Activated CD4-positive, CD25-positive, alpha-beta regulatory T cell (primary cell): ENCODE results near the gene CARHSP1.
A peak's percentile ranks its signal among the peaks of the same experiment; 100 is the strongest.
"Not testable (repeated sequence)": the region's sequence is repeated elsewhere in the genome, so short reads cannot be mapped to it uniquely, and the experiment has no call there.

Experiments used
- DNase-seq, 4 experiments: peaks; one replicate each; lab custom pipeline; 2025; lab: John Stamatoyannopoulos, UW

CARHSP1 gene

DNA sequence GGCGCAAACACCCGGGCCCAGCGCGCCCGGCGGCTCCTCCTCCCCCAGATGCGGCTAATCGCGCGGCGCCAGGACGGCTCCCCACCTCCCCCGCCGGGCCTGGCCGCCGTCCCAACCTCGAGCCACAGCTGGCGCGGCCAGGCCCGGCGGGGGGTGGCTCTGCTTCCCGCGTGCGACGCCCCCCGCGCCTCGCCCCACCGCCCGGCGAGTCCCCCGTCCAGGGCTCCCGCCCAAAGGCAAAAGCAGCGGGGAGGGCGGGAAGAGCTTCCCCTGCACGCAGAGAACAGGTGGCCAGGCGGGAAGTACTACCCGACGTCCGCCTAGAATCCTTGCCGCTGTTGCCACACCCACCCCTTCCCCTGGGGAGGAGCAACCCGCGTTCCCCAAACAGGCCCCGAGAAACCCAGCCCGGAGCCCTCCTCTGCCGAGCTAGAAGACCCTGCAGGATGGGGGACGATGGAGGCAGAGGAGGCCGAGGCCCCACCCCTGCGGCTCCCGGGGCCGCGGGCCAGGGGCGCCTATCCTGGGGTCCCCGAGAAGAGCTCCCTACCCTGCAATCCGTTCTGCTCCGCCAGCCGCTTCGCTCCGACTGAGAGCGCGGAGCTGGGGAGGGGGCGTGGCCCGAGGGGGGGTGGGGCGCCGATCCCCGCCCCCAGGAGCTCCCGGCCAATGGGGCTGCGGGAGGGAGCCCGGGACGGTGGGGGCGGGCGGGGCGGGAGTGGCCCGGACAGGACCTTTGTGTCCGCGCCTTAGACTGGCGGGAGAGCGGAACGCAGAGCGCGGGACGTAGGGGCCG is at the start of gene CARHSP1:
TSS of gene CARHSP1 (minus strand) at position 591 of the 796 bp plus-strand sequence. CDS start 9,678 bp downstream, outside the sequence.
- DNase-seq = peak; percentile 50 to 76 (median 62)

DNA sequence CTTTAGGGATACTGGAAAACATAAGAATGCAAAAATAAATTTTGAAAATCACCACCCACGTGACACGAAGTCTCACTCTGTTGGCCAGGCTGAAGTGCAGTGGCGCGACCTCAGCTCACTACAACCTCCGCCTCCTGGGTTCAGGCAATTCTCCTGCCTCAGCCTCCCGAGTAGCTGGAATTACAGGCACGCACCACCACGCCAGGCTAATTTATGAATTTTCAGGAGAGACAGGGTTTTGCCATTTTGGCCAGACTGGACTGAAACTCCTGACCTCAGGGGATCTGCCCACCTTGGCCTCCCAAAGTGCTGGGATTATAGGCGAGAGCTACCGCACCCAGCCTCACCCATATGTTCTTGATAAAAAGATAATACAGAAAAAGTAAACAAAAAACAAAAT is 48.5 kb upstream of the CARHSP1 start:
- not testable (repeated sequence) for DNase-seq

DNA sequence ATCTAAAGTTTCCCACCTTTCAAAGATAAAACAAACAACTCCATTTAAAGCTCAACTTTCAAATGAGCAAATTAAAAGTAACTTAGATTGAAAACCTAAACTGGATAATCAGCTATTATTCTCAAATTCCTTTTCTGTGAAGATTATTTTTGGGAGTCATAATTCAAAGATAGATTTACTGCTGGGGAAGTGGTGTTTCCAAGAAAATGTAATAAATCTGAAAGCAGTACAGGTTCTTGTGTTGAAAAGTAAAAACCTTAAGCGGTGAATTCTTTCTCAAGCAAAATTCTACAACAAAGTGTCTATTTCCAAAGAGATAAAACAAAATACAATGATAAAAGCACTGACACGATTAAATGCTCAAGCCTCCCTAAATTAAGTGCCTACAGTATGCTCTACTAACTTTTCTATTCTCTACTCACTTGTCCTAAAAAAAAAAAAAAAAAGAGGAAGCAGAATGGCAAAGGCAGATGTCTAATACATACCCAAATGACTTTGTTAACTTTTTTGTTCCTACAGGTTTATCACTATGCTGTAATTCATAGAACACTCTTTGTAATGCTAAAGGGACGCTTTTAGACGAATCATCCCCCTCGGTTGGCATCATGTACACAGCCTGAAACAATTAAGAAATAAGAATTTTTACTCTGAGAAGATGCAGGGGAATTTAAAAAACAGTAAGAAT is 47.9 kb upstream of the CARHSP1 start:
- no peak for DNase-seq

DNA sequence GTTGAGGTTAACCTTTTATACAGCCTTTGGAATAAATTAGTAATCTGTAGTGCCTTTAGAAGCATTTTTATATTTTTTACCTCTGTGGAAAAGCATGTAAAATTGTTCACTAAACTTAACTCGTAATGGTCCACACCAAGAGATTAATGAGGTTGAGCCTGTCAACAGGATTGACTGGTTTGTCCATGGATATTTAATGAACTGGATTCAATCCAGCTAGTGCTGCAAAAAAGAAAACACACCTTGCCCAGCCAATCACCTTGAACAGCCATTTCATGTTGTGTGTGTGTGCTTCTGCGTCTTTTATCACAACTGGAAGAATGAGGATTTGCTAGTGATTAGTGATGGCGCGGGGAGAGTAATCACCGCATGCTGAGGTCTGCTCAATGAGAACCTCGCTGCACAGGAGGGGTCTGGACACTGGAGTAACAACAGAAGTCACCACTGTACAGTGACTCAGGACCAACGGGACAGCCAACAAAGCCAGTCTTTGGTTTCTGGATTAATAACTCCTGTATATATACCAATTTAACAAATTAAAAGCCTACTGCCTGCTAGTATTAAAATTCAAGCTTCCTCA is 47.0 kb upstream of the CARHSP1 start:
- DNase-seq = no peak

DNA sequence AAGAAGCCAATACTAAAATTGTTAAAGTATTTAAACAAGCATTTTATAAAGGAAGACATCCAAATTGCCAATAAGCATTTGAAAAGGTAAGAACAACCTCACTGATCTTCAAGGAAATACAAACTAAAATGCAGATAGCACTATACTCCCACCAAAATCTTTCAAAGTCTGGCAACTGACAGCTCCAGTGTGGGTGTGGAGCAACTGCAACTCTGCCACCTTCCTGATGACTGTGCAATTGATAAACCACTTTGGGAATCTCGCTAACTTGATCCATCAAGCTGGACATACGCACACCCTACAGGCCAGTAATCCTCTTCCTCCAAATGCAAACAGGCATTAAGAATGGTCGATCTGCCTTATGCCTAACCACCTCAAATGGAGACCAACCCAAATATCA is 45.3 kb upstream of the CARHSP1 start:
- DNase-seq = no peak

DNA sequence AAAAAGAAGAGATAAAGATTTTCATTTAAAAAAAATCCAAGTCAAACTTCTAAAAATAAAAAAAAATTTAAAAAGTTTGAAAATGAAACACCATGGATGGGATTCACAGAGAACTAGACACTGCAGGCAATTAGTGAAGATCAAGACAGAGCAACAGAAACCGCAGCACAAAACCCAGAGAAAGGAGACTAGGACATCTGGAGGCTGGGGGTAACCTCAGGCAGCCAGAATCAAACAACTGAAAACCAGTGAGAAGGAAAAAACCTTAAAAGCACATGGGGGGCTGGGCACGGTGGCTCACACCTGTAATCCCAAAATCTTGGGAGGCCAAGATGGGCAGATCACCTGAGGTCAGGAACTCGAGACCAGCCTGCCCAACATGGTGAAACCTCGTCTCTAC is 44.0 kb upstream of the CARHSP1 start:
- DNase-seq = no peak

DNA sequence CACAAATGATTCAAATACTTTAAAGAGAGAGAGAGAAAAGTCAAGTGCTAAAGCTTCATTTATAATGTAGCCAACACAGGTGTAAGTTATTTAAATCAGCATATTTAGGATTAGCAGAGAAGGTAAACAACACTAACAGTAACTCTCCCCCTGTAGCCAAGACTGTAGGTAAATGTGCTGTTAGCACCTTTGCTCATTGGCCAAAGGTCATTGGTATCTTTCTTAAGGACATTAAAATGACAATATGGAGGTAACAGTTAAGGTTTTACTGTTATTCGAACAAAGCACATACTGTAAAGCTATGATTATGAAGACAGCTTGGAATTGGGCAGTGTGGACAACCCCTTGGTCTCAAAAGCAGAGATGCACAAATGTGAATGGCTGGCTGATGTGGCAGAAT is 42.0 kb upstream of the CARHSP1 start:
- no peak for DNase-seq

DNA sequence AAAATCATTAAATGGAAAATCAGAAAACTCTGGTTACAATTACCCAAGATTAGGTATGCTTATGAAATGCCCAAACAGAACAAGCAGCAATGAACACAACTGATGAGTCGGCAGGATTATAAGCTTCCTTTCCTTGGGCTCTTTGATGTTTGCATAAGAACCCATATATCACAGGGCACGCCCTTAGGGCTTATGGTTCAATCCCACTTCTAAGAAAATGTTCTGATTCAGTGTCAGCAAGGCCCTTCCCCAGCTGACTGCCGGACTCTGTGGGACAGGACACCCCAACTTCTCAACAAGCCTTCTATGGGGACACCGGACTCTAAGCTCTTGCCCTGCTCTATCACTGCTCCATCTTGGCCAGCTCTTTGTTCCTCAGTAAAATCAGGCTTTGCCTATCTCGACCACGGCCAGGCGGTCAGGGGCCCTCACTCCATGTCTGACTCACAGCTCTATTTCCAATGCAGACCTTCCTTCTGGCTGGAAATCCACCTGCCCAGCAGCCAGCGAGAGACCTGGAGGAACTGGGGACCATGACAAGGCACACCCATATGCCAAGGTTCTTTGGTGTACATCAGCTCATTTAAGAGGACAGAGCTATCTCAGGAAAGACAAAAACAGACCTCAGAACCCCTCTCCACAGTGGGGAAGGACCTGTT is 40.1 kb upstream of the CARHSP1 start:
- DNase-seq = no peak

DNA sequence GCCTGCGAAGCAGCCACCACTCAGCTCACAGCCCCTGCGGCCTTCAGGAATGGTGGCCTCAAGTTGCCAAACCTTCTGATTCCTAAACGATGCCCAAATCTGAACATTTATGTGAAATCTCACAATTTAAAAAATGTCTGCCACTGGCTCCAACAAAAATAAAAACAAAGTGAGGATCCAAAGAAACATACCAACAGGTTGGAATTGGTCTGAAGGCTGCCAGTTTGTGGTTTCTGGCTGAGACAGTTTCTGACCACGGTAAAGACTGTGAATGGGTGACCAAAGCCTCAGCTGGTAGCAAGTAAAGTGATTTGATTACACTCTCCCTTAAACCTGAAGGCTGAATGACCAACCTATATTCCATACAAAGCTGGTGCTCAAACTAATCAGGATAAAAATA is 38.3 kb upstream of the CARHSP1 start:
- DNase-seq = no peak

DNA sequence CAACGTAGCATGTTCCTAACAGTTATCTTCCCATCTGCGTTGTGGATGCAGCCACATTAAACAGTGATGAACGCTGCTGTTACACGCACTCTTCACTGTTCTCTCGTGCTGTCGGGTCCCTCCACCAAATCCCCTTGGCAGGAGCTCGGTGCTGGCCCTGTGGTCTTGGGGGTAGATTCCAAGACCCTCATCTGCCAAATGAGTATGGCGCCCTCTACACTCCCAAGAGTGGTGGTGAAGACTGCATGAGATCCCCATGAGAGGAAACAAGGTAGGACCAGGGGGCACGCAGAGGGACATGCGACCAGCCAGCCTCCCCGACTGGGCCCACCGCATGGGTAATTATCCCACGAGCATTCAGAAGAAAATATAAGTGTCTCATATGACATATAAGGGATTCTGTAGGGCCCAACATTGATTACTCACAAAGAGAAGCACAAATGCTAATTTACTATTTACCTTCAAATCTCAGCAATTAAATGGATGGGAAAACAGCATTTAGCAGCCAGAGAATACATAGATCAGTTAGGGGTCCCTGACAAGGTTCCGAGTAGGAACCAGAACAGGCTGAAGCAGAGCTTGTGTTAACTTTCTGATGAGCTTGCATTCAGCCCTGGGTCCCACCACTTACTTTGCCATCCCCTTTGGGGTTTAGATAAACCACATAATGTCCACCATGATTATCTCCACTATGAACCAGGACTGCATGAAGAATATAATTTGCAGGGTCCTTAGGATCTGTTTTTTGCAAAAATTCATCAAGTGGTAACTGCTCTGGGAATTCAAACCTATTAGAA is 37.2 kb upstream of the CARHSP1 start:
- no peak for DNase-seq

DNA sequence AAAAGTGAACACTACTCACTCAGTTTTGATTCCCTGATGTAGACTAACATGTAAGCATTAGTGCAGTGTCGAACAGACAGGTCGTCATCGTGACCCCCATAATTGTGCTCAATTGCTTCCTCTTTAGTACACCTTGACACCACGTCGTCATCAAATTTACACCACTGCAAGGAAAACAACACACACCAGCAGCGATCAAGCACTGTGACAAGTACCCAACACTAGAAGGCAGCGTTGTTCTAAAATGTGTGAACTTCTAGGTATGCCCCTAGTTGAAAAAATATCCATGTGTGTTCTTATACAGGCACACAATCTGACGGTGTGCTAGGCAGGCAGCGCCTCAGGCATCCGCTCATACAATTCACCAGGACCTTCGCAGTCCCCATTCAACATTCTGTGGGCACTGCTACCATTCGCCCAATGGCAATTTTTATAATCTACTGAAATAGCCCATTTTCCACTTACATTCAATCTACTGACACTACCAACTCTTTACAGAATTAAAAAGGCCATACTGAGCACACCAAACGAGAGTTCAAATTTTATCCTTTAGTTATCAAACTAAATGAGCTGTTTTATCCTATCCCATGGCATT is 36.5 kb upstream of the CARHSP1 start:
- no peak for DNase-seq

DNA sequence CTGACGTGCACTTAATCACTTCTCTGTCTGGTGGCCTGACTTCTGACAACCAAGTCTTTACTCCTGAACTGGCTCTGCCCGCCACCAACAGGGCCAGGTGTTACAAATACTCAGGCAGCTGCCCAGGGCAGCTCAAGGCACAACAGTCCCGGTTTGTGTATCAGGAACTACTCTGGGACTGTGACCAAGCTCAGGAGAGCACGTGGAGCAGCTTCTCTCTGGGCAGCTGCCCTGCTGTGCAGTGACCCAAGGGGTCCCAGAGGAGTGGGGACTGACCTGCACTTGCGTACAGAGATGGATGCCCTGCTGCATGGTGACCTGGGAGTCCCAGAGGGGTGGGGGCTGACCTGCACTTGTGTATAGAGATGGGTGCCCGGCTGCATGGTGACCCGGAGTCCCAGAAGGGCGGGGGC is 35.2 kb upstream of the CARHSP1 start:
- DNase-seq = no peak

DNA sequence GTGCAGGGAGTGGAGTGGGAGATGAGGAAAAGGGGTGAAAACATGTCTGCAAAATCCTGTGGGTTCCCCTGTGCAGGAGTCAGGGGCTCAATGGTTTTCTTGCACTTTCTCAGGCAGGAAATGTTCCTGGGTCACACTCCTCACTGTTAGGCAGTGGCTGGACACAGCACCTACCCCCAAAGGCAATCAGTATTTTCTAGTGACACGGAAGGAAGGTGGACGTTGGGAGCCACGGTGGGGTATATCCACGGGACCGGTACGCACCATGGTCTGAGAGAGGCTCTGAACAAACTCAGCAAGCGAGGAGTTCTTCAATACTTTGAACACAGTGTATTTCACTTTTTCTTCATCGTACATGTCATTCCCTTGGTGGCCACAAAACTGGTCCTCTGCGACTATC is 34.2 kb upstream of the CARHSP1 start:
- DNase-seq = no peak

DNA sequence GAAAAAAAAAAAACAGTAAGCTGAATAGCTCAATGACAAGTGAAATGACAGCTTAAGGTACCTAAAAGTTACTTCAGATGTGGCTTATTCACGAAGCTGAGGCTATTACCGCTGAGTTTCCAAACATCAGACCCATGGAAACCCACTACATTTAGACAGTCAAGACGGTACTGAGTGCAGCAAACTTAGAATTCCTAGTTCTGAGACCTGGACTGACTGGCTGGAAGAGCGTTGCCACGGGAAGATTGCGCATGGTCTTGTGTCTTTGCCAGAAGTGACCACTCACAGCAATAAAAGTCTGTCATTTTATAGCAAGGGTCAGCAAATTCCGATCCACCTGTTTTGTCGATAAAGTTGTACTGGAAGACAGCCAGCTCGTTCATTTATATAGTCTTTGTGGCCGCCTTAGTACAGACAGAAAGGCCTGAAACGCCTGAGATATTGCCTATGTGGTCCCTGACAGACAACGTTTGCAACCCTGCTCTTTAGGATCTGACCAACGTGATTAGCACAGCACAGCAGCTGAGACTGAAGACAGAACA is 32.6 kb upstream of the CARHSP1 start:
- DNase-seq = no peak

DNA sequence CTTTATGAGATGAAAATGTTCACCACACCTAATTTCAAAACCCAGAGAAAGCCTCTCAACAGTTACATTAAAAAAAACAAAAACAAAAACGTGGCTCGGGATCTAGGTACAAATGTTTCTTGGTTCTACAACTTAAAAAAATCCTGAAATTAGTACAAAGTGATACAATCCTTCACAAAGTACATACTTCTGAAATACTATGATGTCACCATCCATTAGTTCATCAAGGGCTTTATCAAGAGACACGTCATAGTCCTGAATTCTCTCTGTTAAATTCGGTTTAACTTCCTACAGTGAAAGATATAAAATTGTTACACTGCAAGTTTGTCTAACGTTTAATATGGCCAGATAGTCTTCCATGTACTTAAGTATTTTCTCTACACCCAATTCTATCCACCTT is 31.5 kb upstream of the CARHSP1 start:
- DNase-seq = no peak

DNA sequence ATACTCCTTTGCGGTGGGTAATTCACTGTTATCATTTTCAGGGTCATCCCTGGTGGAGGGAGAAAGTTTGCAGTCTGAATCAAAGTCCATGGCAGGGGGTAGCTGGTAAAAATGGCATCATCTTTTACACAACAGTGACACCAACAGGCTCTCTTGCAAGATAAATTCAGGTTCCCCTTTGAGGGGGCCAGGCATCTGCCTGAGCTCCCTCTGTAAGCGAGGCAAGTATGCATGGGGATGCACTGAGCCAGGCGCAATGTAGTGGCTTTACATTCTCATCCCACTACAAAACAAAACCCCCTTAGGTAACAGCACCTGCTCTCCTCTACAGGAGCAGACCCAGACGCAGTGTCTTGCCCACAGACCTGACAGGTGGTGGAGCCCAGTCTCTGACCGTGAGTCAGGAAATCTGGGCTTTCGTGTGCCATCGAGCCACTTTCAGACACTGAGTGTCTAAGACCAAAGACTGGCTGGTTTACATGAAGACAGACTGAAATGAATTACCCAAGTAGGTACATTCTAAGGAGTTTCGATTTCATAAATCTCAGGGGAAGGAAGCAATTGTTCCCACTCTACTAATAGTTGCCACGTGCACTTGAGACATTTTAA is 31.0 kb upstream of the CARHSP1 start:
- no peak for DNase-seq

DNA sequence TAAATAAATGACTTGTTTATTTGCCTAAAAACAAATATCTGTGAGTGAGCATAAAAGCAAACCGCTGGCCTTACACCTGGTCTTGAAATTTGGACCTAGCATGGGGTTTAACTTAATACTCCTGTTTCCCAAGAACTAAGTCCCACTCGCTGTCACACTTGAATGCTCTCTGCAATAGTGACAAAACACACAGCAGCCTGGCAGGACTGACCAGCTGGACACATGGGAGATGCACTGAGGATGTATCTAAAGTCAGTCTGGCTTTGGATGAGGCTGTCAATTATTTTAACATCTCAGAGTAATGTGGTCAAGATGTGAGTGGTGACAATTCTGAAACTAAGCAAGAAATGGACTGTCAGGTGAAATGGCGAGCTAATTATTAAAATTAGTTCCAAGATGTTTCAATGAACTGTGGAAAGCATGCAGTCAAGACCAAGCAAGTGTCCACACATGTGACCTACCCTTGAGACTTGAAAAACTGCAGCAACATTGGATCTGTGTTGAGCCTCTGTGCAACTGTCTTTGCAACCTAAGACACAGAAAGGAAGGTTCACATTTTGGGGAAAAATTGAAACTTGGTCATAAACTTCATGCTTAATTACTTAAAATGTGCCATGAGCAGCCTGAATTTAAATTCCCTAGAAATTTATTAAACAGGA is 30.0 kb upstream of the CARHSP1 start:
- no peak for DNase-seq

DNA sequence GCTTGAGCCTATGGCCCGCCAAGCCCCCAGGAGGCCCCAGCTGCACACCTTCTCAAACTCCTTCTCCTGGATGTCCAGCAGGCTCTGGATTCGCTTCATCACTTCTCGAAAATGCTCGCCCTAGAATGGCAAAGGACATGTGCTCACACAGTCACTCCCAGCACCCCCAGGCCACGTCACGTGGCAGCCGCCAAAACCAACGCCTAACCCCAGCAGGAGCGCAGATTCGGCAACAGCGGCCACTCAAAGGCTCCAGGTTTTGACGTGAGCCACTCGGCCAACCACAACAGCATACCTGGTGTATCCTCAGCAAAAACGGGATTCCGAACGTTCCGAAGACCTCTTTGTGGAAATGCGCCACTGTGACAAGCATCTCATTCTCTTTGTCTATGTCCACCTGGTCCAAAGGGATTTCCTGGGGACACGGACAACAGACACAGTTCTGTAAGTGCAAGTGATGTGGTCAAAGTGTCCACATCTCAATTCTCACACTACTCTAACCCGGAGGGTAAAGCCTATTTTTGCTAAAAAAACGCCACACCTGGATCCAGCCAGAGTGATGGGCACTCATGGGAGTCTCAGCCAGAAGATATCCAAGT is 26.0 kb upstream of the CARHSP1 start:
- no peak for DNase-seq

DNA sequence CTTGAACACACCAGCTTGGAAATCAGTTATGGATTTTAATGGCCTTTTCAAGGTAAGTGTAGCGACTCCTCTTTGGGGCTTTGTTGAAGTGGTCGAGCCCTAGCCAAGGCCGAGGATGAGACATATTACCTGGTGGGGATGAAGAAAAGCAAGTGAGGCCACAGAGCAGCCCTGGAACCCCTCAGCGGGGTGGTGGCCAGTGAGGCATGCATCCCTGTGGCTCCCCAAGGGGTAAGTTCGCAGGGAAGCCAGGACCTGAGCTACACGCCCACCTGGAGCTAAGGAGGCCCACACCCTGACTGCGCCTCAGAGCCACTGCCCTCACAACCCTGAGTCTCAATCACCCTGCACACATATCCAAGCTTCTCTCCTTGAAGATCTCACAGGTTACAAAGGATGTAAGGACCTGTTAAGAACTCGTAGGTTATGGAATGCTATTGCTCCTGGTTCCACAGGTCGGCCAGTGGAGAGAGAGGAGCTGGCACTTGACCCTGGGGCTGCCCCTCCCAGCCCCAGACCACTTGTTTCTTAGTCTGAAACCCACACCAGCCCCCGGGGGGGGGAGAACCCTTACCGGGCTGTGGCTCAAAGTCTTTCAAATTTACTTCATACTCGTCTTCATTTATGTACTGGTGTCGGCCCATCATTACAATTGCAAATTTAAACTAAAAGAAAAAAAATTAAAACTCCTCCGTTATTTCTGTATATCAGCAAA is 25.3 kb upstream of the CARHSP1 start:
- DNase-seq = no peak
